Sigmoid colon (tissue), 4 donors: ENCODE results near the gene KCNH1.

Experiments used
- EP300 ChIP-seq, 4 donors: sonication (generic); formaldehyde crosslinking; IDR thresholded peaks; one replicate each; pipeline ENCODE4 v1.6.1; 2017; ENCODE audit warnings: antibody characterized with exemption in 4 of 4
- TF ChIP-seq, protein P1 (sequence below), 4 experiments: fragments of 450-650 bp in 3 of 4; fragments of 200-600 bp in 1 of 4; IDR thresholded peaks; one replicate each; pipeline ENCODE4 v1.5.1; 2016 to 2019; ENCODE audit warnings: antibody characterized with exemption in 4 of 4, mild to moderate bottlenecking in 3 of 4, moderate library complexity in 2 of 4

DNA sequence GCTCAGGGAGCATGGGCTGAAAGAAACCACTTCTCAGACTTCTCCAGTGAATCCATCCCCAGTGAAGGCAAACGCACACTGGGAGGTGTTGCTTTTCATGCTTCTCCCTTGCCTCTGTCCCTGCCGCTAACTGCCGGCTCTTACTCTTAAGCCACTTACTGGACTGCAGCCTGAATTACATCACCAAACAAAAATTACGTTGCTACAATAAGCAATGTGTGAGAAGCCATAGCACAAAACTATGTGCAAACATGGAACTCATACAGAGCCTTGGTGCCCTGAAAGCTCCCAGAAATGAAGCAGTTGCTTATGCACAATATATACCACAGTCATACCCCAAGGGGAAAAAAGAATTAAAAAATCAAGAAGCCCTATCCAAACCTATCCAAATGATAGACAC, 375.2 kb downstream of the KCNH1 start:
- no peak for TF ChIP-seq EP300 (IDR thresholded peaks at IDR 0.05)
- TF ChIP-seq, protein P1, sequence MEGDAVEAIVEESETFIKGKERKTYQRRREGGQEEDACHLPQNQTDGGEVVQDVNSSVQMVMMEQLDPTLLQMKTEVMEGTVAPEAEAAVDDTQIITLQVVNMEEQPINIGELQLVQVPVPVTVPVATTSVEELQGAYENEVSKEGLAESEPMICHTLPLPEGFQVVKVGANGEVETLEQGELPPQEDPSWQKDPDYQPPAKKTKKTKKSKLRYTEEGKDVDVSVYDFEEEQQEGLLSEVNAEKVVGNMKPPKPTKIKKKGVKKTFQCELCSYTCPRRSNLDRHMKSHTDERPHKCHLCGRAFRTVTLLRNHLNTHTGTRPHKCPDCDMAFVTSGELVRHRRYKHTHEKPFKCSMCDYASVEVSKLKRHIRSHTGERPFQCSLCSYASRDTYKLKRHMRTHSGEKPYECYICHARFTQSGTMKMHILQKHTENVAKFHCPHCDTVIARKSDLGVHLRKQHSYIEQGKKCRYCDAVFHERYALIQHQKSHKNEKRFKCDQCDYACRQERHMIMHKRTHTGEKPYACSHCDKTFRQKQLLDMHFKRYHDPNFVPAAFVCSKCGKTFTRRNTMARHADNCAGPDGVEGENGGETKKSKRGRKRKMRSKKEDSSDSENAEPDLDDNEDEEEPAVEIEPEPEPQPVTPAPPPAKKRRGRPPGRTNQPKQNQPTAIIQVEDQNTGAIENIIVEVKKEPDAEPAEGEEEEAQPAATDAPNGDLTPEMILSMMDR (IDR thresholded peaks at IDR 0.05) = no peak
